Measurements from ENCODE around the gene FNDC11.
"Not testable (repeated sequence)": the region's sequence is repeated elsewhere in the genome, so short reads cannot be mapped to it uniquely, and the experiment has no call there.

FNDC11 gene

DNA sequence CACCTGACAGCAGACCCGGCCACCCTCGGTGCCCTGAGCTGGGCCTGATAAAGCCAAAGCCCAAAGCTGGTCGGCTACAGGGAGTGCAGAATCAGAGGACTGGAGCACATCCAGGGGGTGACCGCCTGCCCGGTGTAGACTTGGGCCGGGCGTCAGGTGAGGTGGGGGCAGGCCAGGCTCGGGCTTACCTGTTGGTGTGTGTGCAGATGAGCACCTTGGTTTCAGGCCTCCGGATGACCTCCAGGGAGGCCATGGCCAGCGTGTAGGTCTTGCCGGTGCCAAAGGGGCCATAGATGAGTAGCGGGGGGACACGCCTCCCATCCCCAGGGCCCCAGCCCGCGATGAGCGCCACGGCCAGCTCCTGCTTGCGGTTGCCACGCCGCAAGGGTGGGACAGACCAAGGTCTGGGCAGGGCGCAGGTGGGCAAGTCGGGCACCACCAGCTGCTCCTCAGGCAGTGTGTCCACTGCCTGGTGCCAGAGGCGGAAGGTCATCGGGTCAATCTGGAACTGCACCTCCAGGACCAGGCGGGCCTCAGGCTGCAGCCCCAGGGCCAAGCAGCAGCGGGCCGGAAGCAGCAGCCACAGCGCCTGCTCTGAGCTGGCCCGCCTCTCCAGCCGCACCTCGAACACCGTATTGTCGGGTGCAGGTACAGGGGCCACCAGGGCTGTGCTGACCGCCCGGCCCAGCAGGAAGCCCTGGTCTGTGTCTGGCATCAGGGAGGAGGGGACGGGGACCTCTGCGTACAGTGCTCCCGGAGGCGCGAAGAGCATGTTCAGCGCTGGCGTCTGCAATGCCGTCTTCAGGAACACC lies 14.4 kb downstream of the FNDC11 start:
- DNase-seq, result no peak

DNA sequence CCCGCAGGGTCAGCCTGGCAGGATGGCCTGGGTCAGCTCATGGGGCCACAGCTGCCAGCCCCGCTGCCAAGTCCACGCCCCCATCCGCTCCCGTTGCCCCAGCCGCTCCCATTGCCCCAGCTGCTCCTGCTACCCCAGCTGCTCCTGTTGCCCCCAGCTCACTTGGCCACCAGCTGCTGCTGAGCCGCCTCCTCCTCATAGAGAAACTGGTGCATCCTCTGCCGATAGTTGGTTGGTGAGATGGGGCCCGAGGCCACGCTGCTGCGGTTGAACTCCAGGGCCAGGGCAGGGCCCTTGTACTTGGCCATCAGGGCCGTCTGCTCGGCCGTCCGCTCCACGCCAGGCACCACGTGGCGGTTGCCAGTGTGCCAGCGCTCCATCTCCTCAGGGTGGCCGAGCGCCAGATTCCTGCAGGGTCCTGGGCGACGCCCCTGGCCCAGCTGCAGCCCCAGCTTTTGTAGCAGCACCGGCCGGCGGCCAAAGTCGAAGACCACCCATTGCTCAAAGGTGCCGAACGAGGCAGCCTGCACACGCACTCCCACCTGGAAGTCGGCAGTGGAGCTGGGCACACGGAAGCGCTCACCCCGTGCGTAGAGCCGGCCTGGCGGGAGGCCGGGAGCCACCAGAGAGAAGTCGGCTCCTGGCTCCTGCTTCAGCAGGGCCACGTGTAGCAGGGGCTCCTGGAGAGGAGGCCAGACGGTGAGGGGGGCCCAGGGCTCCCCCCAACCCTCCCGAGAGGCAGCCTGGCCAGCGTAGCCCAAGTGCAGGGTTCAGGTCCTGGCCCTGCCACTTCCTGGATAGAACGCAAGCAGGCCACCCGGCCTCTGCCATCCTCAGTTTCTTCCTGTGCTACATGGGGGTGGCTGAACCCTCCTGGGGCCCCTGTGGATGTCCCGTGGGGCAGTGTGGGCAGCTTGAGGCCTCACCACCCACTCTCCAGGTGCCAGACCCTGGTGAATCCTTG lies 15.3 kb downstream of the FNDC11 start:
- no peak for DNase-seq

DNA sequence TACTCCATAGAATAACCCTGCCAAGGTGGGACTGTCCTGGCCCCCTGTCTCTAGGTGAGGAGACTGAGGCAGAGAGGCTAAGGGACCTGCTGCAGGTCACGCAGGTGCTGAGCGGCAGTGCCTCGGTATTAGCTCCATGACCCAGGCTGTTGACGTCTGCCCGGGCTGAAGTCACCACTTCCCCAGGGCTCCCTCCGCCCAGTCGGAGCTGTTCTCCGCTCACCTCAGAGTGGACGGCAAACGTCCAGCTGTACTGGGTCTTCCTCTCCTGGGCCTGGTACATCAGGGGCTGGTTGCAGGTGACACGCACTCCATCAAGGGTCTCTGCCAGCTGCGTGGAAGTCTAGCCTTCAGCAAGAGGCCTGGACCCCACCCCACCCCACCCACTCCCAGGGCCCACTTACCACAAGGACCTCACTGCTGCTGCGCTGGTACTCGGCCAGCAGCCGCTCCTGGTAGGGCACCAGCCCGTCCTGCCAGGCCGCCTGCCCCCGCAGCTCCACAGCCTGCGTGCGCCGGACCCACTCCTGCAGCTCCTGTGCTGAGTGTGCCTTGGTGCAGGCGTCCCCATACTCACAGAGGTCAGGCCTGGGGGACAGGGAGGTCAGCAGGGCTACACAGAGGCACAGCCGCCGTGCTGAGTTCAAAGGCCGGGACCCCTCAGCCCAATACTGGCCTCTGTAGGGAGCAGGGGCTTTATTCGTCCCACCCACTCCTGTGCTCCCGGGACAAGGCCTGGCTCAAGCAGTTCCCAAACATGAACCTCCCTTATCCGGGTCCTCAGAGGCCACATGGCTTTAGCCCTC lies 16.5 kb downstream of the FNDC11 start:
- no peak for DNase-seq

DNA sequence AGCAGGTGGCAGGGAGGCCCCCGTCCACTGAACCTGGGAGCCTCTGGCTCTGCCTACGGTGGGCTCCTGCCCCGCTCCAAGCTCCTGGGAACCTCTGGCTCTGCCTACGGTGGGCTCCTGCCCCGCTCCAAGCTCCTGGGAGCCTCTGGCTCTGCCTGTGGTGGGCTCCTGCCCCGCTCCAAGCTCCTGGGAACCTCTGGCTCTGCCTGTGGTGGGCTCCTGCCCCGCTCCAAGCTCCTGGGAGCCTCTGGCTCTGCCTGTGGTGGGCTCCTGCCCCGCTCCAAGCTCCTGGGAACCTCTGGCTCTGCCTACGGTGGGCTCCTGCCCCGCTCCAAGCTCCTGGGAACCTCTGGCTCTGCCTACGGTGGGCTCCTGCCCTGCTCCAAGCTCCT lies 17.1 kb downstream of the FNDC11 start:
- DNase-seq, result not testable (repeated sequence)

DNA sequence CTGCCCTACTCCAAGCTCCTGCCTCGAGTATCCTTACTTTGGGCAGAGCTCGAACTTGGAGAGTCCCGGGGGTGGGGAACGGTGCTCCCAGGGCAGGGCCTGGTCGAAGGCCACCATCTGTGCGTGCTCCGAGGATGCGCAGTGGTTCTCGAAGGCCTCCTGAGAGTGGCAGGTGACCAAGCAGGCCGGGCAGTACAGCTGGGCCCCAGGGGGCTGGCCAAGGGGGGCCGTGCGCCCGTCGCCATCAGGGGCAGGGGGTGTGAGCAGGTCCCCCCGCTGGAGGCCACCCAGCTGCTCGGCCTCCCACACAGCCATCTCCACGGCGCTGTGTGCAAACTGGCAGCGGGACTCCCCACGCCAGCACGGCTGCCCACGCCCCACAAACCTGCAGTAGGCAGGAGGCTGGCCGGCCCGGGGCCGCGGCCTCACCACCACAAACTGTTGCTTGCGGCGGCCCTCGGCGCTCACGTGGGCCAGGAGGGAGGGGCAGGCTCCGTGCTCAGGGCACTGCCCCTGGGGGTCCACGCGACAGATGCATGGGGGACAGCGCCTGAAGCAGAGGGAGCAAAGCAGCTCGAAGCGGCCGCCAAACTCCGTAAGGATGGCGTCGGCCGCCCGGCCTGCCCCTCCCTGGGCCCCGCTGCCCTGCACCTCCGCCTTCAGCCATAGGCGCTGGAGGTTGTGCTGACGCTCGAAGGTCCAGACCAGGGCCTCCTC lies 18.3 kb downstream of the FNDC11 start:
- no peak for DNase-seq

DNA sequence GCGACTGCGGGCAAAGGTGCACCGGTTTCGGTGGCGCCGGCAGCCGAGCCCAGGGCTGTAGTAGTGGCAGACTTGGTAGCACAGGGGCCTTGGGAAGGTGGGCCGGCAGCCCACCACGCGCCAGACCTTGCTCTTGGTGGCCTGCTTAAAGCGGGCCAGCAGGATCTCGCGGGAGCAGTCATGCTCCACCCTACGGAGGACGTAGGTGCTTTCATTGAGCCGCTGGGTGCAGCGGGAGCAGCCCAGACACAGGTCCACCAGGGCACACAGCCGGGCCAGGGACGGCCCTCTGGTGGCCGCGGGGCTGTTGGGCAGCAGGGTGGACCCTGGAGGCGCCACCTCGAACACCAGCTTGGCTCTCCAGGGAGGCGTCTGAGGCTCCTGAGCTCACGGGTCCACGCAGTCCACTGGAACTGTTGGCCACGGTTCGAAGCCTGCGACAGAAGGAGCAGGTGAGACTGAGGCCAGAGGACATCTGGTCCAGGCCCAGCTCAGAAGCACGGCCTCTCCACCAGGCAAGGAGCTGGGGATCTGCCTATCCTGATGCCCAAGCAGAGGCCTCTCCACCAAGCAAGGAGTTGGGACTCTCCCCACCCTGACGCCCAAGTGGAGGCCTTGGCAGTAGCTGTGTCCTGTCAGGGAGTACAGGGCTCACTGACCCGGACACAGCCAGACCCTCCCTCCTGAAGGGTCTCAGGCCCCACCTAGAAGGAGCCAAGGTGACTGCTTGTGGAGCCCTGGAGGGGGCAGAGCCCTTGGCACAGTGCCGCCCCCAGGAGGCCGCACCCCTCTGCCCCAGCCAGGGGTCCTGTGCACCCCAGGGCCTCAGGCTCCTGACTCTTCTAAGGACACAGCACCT lies 19.1 kb downstream of the FNDC11 start:
- no peak for DNase-seq

DNA sequence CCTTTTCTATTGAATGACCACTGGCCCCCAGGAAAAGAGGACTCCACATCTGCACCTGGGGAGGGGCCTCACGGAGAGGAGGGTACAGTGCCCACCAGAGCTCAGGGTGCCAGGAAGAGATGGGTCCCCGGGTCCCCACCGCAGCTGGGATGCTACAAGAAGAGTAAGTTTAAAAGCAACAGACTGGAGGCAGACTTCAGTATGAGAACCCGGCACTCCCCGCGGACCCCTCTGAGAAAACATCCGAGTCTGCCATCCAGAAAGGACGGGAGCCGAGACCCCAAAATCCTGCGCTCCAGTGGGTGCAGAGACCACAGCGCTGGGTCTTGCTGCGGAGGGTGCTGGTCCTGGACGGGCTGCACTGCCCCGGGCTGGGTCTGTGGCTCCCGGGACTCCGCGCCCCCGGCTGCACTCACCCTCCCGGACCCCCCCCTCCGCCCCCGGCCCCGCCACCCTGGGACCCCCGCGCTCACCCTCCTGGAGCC lies 19.7 kb downstream of the FNDC11 start:
- no peak for DNase-seq

DNA sequence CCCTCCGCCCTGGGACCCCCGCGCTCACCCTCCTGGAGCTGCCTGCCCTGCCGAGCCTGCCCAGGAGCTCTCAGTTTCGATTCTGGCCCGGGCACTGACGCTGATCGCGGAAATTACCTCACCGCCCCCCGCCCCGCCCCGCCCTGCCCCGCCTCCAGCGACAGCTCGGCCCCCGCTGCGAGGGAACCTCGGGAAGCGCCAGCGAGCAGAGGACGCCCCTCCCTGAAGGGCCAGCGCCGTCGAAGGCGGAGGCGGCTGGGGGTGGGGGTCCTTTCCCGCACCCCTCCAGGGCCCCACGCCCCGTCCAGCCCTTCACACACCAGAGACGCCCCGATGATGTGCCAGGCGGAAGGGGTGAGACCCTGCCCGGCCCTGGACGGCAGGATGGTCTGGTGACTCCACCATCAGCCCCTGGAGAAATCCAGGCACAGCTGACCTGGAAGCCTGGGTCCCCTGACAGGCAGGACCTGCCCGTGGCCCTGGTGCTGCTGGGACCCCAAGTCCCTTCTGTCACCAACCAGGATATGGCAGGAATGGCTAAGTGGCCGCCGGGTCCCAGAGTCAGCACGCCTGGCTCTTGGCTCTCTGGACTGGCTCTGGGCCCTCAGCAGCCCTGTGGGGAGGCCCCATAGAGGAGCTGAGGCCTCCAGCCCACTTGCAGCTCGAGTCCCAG lies 20.3 kb downstream of the FNDC11 start, which contains the start of gene HELZ2:
TSS of gene HELZ2 (minus strand) at position 84 of the 673 bp plus-strand sequence. CDS start 1,854 bp downstream, outside the sequence.
- peak; percentile 12 for DNase-seq

DNA sequence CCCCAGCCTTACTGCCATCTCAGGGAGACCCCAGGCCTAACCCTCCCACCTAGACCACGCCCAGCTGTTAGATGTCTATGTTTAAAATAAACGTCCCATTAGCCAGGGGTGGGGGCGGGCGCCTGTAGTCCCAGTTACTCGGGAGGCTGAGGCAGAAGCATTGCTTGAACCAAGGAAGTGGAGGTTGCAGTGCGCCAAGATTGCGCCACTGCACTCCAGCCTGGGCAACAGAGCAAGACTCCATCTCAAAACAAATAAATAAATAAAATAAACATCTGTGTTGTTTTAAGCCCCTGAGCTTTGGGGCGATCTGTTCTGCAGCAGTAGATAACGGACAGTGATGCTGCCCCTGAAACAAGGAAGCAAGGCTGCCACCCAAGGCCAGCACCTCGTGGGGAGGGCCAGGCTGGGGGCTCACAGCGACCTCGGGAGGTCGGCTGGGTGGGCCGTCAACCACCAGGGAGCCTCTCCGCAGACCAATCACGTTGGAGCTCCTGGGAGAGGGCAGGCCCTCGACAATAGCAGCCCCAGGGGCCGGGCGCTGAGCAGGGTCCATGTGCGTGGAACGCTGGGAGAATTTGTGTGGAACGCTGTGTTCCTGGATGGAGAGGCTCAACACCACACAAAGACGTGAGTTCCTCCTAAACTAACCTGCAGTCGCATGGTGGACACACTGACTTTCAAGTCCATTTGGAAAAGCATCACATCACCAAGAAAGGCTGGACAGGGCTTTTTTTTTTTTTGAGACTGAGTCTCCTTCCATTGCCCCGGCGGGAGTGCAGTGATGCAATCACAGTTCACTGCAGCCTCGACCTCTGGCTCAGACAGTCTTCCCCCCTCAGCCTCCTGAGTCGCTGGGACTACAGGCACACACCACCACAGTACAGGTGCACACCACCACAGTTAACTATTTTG lies 21.1 kb downstream of the FNDC11 start:
- DNase-seq, result no peak

DNA sequence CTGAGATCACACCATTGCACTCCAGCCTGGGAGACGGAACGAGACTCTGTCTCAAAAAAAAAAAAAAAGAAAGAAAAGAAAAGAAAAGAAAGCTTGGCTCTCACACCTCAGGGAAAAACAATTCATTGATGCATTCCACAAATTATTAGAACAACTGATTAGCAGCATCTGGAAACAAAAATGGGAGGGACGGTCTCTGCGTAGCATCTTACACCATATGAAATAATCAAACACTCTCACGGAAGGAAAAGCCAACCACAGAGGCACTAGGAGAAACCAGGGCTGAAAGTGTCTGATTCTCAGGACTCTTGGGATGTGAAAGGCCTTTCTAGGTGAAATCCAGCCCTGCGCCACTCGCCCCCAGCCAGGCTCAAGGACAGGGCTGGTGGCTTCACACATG lies 22.4 kb downstream of the FNDC11 start:
- no peak for DNase-seq

DNA sequence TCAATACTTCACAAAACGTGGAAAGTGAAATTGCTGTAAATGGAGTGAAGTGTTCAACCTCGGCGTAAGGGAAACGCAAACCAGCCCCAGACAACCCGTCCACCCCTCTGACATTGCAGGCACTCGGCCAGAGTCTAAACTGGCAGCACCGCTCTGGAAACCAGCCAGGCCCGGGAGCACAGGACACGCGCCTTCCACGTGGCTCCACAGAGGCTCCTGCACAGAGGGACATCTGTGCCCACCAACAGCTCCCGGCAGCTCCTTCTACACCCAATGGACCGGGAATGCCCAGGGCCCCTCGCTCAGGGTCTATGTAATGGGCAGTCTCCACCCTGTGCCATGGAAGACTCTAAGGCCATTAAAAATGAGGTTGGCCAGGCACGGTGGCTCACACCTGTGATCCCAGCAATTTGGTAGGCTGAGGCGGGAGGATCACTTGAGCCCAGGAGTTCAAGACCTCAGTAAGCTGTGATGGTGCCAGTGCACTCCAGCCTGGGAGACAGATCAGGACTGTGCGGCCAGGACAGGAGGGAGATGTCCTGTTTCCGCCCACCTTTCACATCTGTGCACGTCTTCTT lies 23.4 kb downstream of the FNDC11 start:
- peak; percentile 7 for DNase-seq

DNA sequence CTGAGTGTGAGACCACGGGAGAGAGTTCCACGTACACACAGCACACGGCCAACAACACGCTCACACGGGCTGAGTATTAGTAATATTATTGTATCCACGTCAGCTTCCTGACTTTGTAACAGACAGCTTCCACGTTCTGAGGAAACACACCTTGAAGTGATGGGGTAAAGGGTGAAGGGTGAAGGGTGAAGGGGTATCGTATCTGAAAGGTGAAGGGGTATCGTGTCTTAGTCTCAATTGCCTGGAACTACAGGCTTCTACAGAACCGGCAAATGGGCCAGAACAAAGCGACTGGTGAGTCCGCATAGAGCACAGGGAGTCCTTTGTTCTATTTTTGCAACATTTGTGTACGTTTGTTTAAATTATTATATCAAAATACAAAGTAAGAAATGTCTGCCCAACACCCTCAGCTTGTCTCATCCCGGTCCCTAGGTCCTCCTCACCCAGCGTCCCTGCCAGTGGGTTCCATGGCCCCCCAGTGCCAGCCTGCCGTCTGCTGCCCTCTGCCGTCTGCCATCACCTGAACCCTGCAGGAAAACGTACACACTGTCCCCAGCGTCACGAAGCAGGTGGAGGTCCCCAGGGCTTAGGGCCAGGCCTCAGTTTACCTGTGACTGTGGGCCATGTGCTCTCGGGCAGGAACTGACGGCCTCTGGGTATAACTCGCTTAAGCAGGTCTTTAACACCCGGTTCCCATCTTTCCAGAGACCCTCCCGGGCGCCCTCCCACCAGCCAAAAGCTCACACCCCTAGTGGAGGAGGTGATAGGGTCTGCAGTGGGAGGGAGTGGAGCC lies 24.5 kb downstream of the FNDC11 start:
- DNase-seq, result no peak

DNA sequence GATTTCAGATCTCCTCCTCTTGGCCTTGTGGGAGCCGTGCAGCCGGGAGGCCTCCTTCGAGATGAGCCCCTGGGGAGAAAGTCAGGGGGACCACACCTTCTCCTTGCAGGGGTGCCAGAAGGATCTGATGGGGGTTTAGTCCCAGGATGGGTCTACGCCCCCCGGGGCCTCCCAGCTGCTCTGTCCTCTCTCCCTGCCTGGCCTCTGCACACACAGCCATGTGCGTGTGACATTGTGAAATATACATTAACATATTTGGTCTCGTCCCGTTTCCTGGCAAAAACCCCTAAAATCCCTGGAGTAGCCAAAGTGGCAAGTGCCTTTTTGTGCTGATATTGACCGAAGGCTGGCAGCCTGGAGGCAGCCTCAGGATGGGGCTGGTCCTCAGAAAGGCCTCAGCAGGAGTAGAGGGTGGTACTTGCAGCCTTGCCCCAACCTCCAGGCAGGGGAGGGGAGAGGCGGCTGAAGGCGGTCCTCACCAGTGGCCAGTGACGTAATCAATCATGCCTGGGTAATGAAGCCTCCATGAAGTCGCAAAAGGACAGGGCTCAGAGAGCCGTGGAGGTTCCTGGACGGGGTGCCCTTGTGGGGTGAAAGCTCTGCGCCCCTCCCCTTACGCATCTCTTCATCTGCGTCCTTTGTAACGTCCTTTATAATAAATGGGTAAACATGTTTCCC lies 25.2 kb downstream of the FNDC11 start:
- DNase-seq, result no peak

DNA sequence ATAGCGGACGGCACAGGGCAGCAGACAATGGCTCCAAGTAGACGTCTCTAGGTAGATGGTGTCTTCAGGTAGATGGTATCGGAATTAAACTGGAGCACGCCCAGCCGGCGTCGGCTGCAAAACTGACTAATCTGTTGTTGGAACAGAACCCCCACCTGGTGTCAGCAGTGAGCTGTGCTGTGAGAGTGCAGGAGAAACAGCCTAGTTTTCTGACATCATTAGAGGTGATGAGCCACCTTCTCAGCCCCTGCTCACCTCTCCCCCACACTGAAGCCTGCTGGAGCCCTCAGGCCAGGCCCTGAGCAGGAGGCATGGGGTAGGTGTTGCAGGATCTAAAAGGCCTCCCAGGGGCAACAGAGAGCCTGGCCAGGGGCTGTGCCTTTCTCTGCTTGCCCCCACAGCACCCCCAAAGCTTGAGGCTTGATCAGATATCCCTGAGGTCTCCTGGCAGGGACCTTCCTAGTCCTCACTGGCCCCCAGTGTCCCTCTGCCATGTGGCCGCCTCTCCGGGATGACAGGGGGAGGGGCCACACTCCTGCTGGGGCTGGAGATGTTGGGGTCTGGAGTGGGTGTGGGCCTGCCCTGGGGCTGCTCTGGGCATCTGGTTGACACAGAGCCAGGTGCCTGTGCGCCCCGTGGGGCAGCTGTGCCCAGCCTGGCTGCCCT lies 27.0 kb downstream of the FNDC11 start:
- DNase-seq, result no peak

DNA sequence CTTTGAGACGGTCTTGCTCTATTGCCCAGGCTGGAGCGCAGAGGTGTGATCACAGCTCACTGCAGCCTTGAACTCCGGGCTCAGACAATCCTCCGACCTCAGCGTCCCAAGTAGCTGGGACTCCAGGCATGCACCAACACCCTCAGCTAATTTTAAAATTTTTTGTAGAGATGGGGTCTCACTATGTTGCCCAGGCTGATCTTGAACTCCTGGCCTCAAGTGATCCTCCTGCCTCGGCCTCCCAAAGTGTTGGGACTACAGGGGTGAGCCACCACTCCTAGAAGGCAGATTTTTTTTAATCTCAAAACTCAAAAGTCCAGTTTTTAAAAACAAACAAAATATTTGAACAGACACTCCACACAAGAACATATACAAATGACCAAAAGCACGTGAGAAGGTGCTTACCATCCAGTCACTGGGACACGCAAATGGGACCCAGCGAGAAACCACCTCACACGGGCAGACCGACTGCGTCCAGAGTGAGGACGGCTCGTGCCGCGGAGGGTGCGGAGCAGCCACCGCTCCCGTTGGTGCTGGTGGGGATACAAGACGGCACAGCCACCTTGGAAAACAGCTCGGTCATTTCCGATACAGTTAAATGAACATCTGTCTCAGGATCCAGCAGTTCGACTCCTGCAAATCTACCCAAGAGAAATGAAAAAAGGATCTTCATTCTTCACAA lies 28.6 kb downstream of the FNDC11 start:
- DNase-seq, result no peak
